HEK293 (cell line): ENCODE results near the gene LAMB2.

Experiments used
- FEZF1 ChIP-seq: fragments of 450-650 bp; formaldehyde crosslinking; IDR thresholded peaks from 2 replicates; pipeline ENCODE4 v1.5.1; 2016; ENCODE audit warnings: missing biosample characterization, missing genetic modification characterization
- HIC1 ChIP-seq: fragments of 450-650 bp; formaldehyde crosslinking; IDR thresholded peaks from 2 replicates; pipeline ENCODE4 v1.5.1; 2016; ENCODE audit warnings: missing biosample characterization, missing genetic modification characterization
- KLF7 ChIP-seq: fragments of 450-650 bp; formaldehyde crosslinking; IDR thresholded peaks from 2 replicates; pipeline ENCODE4 v1.5.1; 2016; ENCODE audit warnings: missing biosample characterization, missing genetic modification characterization, borderline replicate concordance
- PRDM6 ChIP-seq: fragments of 450-650 bp; formaldehyde crosslinking; IDR thresholded peaks from 2 replicates; pipeline ENCODE4 v1.5.1; 2017; ENCODE audit warnings: missing biosample characterization, missing genetic modification characterization
- WT1 ChIP-seq: fragments of 450-650 bp; formaldehyde crosslinking; IDR thresholded peaks from 2 replicates; pipeline ENCODE4 v1.5.1; 2016; ENCODE audit warnings: missing biosample characterization, missing genetic modification characterization
- ZBTB10 ChIP-seq: fragments of 450-650 bp; formaldehyde crosslinking; IDR thresholded peaks from 2 replicates; pipeline ENCODE4 v1.5.1; 2016; ENCODE audit warnings: missing biosample characterization, missing genetic modification characterization
- ZBTB44 ChIP-seq: fragments of 450-650 bp; IDR thresholded peaks from 2 replicates; pipeline ENCODE4 v1.5.1; 2018; ENCODE audit warnings: missing biosample characterization, mild to moderate bottlenecking, missing genetic modification characterization
- ZBTB48 ChIP-seq: fragments of 450-650 bp; formaldehyde crosslinking; IDR thresholded peaks from 2 replicates; pipeline ENCODE4 v1.5.1; 2016; ENCODE audit warnings: missing biosample characterization, missing genetic modification characterization
- ZNF16 ChIP-seq: fragments of 450-650 bp; formaldehyde crosslinking; IDR thresholded peaks from 2 replicates; pipeline ENCODE4 v1.5.1; 2016; ENCODE audit warnings: low read depth, missing biosample characterization, missing genetic modification characterization
- ZNF18 ChIP-seq: fragments of 450-650 bp; formaldehyde crosslinking; IDR thresholded peaks from 2 replicates; pipeline ENCODE4 v1.5.1; 2016; ENCODE audit warnings: missing biosample characterization, missing genetic modification characterization
- ZNF239 ChIP-seq: fragments of 450-650 bp; formaldehyde crosslinking; IDR thresholded peaks from 2 replicates; pipeline ENCODE4 v1.5.1; 2016; ENCODE audit warnings: missing biosample characterization, missing genetic modification characterization
- ZNF335 ChIP-seq: fragments of 450-650 bp; formaldehyde crosslinking; conservative IDR thresholded peaks from 2 replicates; pipeline ENCODE4 v1.5.1; 2016; ENCODE audit warnings: missing biosample characterization, missing genetic modification characterization
- ZNF366 ChIP-seq: fragments of 450-650 bp; formaldehyde crosslinking; conservative IDR thresholded peaks from 2 replicates; pipeline ENCODE4 v1.5.1; 2016; ENCODE audit warnings: missing biosample characterization, missing genetic modification characterization
- ZNF394 ChIP-seq: fragments of 450-650 bp; formaldehyde crosslinking; IDR thresholded peaks from 2 replicates; pipeline ENCODE4 v1.5.1; 2016; ENCODE audit warnings: missing biosample characterization, missing genetic modification characterization, mild to moderate bottlenecking, moderate library complexity, borderline replicate concordance
- ZNF398 ChIP-seq: fragments of 450-650 bp; formaldehyde crosslinking; IDR thresholded peaks from 2 replicates; pipeline ENCODE4 v1.5.1; 2017; ENCODE audit warnings: missing biosample characterization, missing genetic modification characterization
- ZNF426 ChIP-seq: fragments of 450-650 bp; formaldehyde crosslinking; IDR thresholded peaks from 2 replicates; pipeline ENCODE4 v1.5.1; 2017; ENCODE audit warnings: missing biosample characterization, missing genetic modification characterization, mild to moderate bottlenecking, inconsistent platforms, moderate library complexity
- ZNF449 ChIP-seq: fragments of 450-650 bp; formaldehyde crosslinking; IDR thresholded peaks from 2 replicates; pipeline ENCODE4 v1.5.1; 2017; ENCODE audit warnings: missing biosample characterization, mild to moderate bottlenecking, missing genetic modification characterization, moderate library complexity
- ZNF473 ChIP-seq: fragments of 450-650 bp; formaldehyde crosslinking; IDR thresholded peaks from 2 replicates; pipeline ENCODE4 v1.5.1; 2017; ENCODE audit warnings: missing biosample characterization, missing genetic modification characterization
- ZNF561 ChIP-seq: fragments of 450-650 bp; IDR thresholded peaks from 2 replicates; pipeline ENCODE4 v1.5.1; 2018; ENCODE audit warnings: missing biosample characterization, missing genetic modification characterization, borderline replicate concordance
- ZNF629 ChIP-seq: fragments of 450-650 bp; formaldehyde crosslinking; IDR thresholded peaks from 2 replicates; pipeline ENCODE4 v1.5.1; 2017; ENCODE audit warnings: missing biosample characterization, missing genetic modification characterization
- ZNF704 ChIP-seq: fragments of 450-650 bp; formaldehyde crosslinking; IDR thresholded peaks from 2 replicates; pipeline ENCODE4 v1.5.1; 2016; ENCODE audit warnings: missing biosample characterization, missing genetic modification characterization
- ZNF791 ChIP-seq: fragments of 450-650 bp; formaldehyde crosslinking; IDR thresholded peaks from 2 replicates; pipeline ENCODE4 v1.5.1; 2016; ENCODE audit warnings: missing biosample characterization, missing genetic modification characterization
- ZNF792 ChIP-seq: fragments of 450-650 bp; formaldehyde crosslinking; IDR thresholded peaks from 2 replicates; pipeline ENCODE4 v1.5.1; 2016; ENCODE audit warnings: missing biosample characterization, missing genetic modification characterization
- ZSCAN16 ChIP-seq: fragments of 450-650 bp; formaldehyde crosslinking; IDR thresholded peaks from 2 replicates; pipeline ENCODE4 v1.5.1; 2016; ENCODE audit warnings: missing biosample characterization, missing genetic modification characterization

The LAMB2 gene

GRCh38 chr3:49133226-49133951 lies 539 bp upstream of the LAMB2 start (continued):
- TF ChIP-seq KLF7 (tag by site-specific recombination) (0 out of 2 replicates have a peak, but pooled peaks have one; percentile 18), HIC1 (tag by site-specific recombination) (no peak), PRDM6 (tag by site-specific recombination) (no peak), WT1 (tag by site-specific recombination) (no peak), ZNF473 (no peak), ZBTB10 (peak; percentile 64; the same call in 1 of the 2 replicates), ZNF18 (tag by site-specific recombination) (no peak), ZNF398 (tag by site-specific recombination) (peak; percentile 96), ZNF426 (tag by site-specific recombination) (no peak), ZNF394 (tag by site-specific recombination) (no peak), FEZF1 (no peak), ZNF239 (tag by site-specific recombination) (no peak), ZNF366 (tag by site-specific recombination) (peak; percentile 64), ZSCAN16 (no peak), ZBTB44 (no peak), ZNF16 (no peak), ZNF791 (tag by site-specific recombination) (no peak), ZNF561 (tag by site-specific recombination) (0 out of 2 replicates have a peak, but pooled peaks have one; percentile 16), ZNF792 (no peak), ZNF335 (tag by site-specific recombination) (peak; percentile 50; the same call in 1 of the 2 replicates), ZNF629 (tag by site-specific recombination) (no peak), ZNF704 (tag by site-specific recombination) (no peak), ZNF449 (tag by site-specific recombination) (no peak), ZBTB48 (tag by site-specific recombination) (peak; percentile 47; the same call in 1 of the 2 replicates)
